Neural crest cell (in vitro differentiated cells): ENCODE data around the gene BICDL1. TPM values are rescaled to one million over a fixed set of nuclear protein-coding genes. Genes with fewer than 3 reads are reported as not detected.

Experiments
- DNase-seq: peaks from one replicate; pipeline ENCODE4 v3.0.0; 2021; ENCODE audit warnings: low read depth, mixed read lengths, low spot score
- H3K27ac Mint-ChIP-seq: one replicate; pipeline ENCODE4 v1.8.0; 2021; ENCODE audit warnings: mild to moderate bottlenecking, mixed read lengths; ENCODE audit not compliant: unreplicated experiment
- H3K27me3 Mint-ChIP-seq: 2 replicates; pipeline ENCODE4 v1.8.0; 2021; ENCODE audit warnings: low read depth, mild to moderate bottlenecking, mixed read lengths
- H3K36me3 Mint-ChIP-seq: 2 replicates; pipeline ENCODE4 v1.8.0; 2021; ENCODE audit warnings: low read depth, mild to moderate bottlenecking, mixed read lengths
- H3K4me1 Mint-ChIP-seq: 2 replicates; pipeline ENCODE4 v1.8.0; 2021; ENCODE audit warnings: mixed read lengths
- H3K4me3 Mint-ChIP-seq: one replicate; pipeline ENCODE4 v1.8.0; 2021; ENCODE audit warnings: mild to moderate bottlenecking, mixed read lengths
- H3K9me3 Mint-ChIP-seq: 2 replicates; pipeline ENCODE4 v1.8.0; 2021; ENCODE audit warnings: mixed read lengths
- CTCF ChIP-seq: fragments of 200-600 bp; sonication (generic); conservative IDR thresholded peaks from 2 replicates; pipeline ENCODE4 v1.5.0; 2021; ENCODE audit warnings: antibody characterized with exemption, mild to moderate bottlenecking
- total RNA-seq: library from RNA; stranded (reverse); gene quantifications from 2 replicates; pipeline ENCODE4 v1.2.1, GENCODE V29; 2021

Gene BICDL1
- total RNA-seq, 1 donor from 2014 or later: 6.3 TPM

GRCh38 chr12:120109570-120110267 is 120.7 kb downstream of the BICDL1 start:
- H3K27ac Mint-ChIP-seq: no peak overlapping the region
- H3K36me3 Mint-ChIP-seq: peaks cover 5% of the 10 kb centered on the region
- no peak overlapping the region for H3K4me3 Mint-ChIP-seq
- H3K9me3 Mint-ChIP-seq: no peaks in the 10 kb centered on the region
- peaks cover 9% of the 10 kb centered on the region for H3K4me1 Mint-ChIP-seq
- H3K27me3 Mint-ChIP-seq: no peaks in the 10 kb centered on the region
- no peak for TF ChIP-seq CTCF
- no peak for DNase-seq

GRCh38 chr12:120110550-120111501 is 121.8 kb downstream of the BICDL1 start:
- Mint-ChIP-seq H3K36me3 (peaks cover 5% of the 10 kb centered on the region), H3K27me3 (no peaks in the 10 kb centered on the region), H3K4me1 (peaks cover 20% of the 10 kb centered on the region), H3K4me3 (no peak overlapping the region), H3K9me3 (no peaks in the 10 kb centered on the region), H3K27ac (peak overlapping the region; percentile 81)
- no peak for DNase-seq
- TF ChIP-seq CTCF: no peak

GRCh38 chr12:120115066-120115465 is 126.0 kb downstream of the BICDL1 start:
- no peaks in the 10 kb centered on the region for H3K27me3 Mint-ChIP-seq
- H3K4me3 Mint-ChIP-seq: peak overlapping the region; percentile 91
- no peak overlapping the region for H3K27ac Mint-ChIP-seq
- TF ChIP-seq CTCF: no peak
- no peaks in the 10 kb centered on the region for H3K36me3 Mint-ChIP-seq
- no peaks in the 10 kb centered on the region for H3K9me3 Mint-ChIP-seq
- peaks cover 45% of the 10 kb centered on the region for H3K4me1 Mint-ChIP-seq
- no peak for DNase-seq

- peak; percentile 10 for DNase-seq
- Mint-ChIP-seq H3K4me3 (peak overlapping the region; percentile 91), H3K4me1 (peaks cover 45% of the 10 kb centered on the region), H3K27me3 (no peaks in the 10 kb centered on the region), H3K36me3 (no peaks in the 10 kb centered on the region), H3K27ac (peak overlapping the region; percentile 97), H3K9me3 (no peaks in the 10 kb centered on the region)
- no peak for TF ChIP-seq CTCF
Observed at GRCh38 chr12:120115692-120116440, 126.8 kb downstream of the BICDL1 start.

- H3K4me3 Mint-ChIP-seq: peak within 1 kb of the TSS; percentile 92
- H3K27ac Mint-ChIP-seq: peak within 1 kb of the TSS; percentile 97
- TF ChIP-seq CTCF: no peak
- H3K4me1 Mint-ChIP-seq: peaks cover 45% of the 10 kb centered on the region
- no peaks in the 10 kb centered on the region for H3K27me3 Mint-ChIP-seq
- no peaks in the 10 kb centered on the region for H3K36me3 Mint-ChIP-seq
- no peak for DNase-seq
- H3K9me3 Mint-ChIP-seq: no peaks in the 10 kb centered on the region
Observed at GRCh38 chr12:120116441-120116791, 127.4 kb downstream of the BICDL1 start, which contains the start of gene RAB35. TSS of gene RAB35 (minus strand) at chr12:120116753. CDS start at chr12:120116650, 103 bp downstream.
